Right atrium auricular region (tissue), 2 donors: ENCODE results near the gene CCDC33. TPM values are rescaled to one million over a fixed set of nuclear protein-coding genes. Genes with fewer than 3 reads are reported as not detected.
A peak's percentile ranks its signal among the peaks of the same experiment; 100 is the strongest.

Source experiments
- DNase-seq: peaks from one replicate; pipeline ENCODE4 v3.0.0-alpha.2; 2019; ENCODE audit warnings: low spot score
- H3K27ac ChIP-seq, 2 donors: fragments of 200-600 bp; sonication (generic); 1 replicate in 1 of 2; 2 replicates in 1 of 2; pipeline ENCODE4 v1.5.1; 2016 to 2019
- H3K27me3 ChIP-seq, 2 donors: fragments of 200-600 bp; sonication (generic); one replicate each; pipeline versions ENCODE4 v1.5.1 to v1.6.0; 2017 to 2019
- H3K36me3 ChIP-seq: fragments of 200-600 bp; sonication (generic); one replicate; pipeline ENCODE4 v1.5.1; 2016
- H3K4me1 ChIP-seq, 2 donors: fragments of 200-600 bp; sonication (generic); one replicate each; pipeline versions ENCODE4 v1.5.1 to v1.6.0; 2017 to 2019
- H3K4me3 ChIP-seq, 2 donors: fragments of 200-600 bp; sonication (generic); 1 replicate in 1 of 2; 2 replicates in 1 of 2; pipeline ENCODE4 v1.5.1; 2017 to 2019; ENCODE audit warnings: mild to moderate bottlenecking in 1 of 2, moderate library complexity in 1 of 2
- H3K9me3 ChIP-seq, 2 donors: fragments of 200-600 bp; sonication (generic); one replicate each; pipeline ENCODE4 v1.5.1; 2019
- CTCF ChIP-seq, 2 donors: fragments of 200-600 bp; sonication (generic); IDR thresholded peaks; one replicate each; pipeline ENCODE4 v1.5.1; 2019; ENCODE audit warnings: antibody characterized with exemption in 2 of 2
- total RNA-seq, 2 donors: library from RNA; depleted of rRNA; stranded (reverse); fragments of >200 nt; gene quantifications; one replicate each; pipeline ENCODE4 v1.1.0, GENCODE V29; 2016

CCDC33 gene
- total RNA-seq, 2 donors from 2014 or later = not detected

DNA sequence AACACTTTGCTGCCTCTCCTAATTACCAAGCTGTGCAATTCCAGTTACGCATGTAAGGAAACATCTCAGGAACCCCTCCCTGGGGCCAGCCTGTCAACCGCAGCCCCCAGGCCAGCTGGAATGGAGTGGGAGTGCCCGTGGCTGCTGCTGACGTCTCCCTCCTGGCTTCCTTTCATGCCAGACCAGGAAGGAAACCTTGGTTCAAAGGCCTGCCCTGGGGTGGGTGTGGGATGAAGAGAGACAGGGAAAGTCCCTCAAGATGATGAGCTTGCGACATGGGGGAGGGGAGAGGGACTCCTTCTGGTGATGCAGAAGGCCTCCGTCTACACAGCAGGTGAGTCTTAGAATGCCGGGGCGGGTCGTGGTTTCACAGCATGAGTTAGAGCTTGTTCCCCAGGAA lies 142.7 kb downstream of the CCDC33 start:
- Histone ChIP-seq H3K36me3 (no peaks in the 10 kb centered on the region), H3K4me3 (no peak overlapping the region), H3K9me3 (no peaks in the 10 kb centered on the region), H3K27ac (no peak overlapping the region), H3K4me1 (peaks cover 0 to 13% of the 10 kb centered on the region in 2 donors), H3K27me3 (no peaks in the 10 kb centered on the region)
- no peak for DNase-seq
- TF ChIP-seq CTCF (IDR thresholded peaks at IDR 0.05) = no peak

DNA sequence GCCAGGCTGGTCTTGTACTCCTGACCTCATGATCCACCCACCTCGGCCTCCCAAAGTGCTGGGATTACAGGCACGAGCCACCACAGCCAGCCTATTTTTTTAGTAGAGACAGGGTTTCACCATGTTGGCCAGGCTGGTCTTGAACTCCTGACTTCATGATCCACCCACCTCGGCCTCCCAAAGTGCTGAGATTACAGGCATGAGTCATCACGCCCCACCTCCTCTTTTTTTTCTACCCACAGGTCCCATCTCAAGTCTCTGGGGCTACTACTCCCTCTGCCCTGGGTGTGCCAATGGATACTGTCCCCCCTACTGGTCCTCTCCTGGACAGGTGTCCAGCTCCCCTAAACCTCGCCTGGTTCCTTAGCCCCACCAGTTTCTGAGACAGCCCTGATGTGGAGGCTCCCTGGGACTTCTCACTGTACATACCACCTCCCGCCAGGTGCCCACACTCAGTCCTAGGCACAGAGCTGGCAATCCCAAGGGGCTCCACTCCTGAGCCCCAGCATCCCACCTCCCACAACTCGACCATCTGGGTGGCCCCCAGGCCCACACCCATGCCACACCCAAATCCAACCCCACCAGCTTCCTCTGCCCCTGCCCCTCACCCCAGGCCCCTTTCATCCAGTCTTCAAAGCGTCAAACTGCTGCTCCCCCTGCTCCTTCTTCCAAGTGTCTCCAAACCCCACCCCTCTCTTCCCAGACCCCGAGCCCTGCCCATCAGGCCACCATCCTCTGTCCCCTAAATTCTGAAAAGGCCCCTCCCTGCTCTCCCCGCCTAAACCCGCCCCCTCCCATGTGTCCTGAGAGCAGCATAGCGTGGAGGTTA lies 144.4 kb downstream of the CCDC33 start:
- no peaks in the 10 kb centered on the region for H3K27me3 ChIP-seq
- no peak overlapping the region for H3K27ac ChIP-seq
- no peak overlapping the region for H3K4me3 ChIP-seq
- no peaks in the 10 kb centered on the region for H3K36me3 ChIP-seq
- DNase-seq = no peak
- H3K4me1 ChIP-seq = peaks cover 0 to 8% of the 10 kb centered on the region in 2 donors
- TF ChIP-seq CTCF (IDR thresholded peaks at IDR 0.05) = no peak
- H3K9me3 ChIP-seq = no peaks in the 10 kb centered on the region

GRCh38 chr15:74381190-74381453 lies 145.0 kb downstream of the CCDC33 start:
- no peak for DNase-seq
- H3K9me3 ChIP-seq = no peaks in the 10 kb centered on the region
- no peaks in the 10 kb centered on the region for H3K36me3 ChIP-seq
- H3K4me3 ChIP-seq = no peak overlapping the region
- H3K27me3 ChIP-seq = no peaks in the 10 kb centered on the region
- no peak overlapping the region for H3K27ac ChIP-seq
- no peak for TF ChIP-seq CTCF (IDR thresholded peaks at IDR 0.05)
- peaks cover 0 to 14% of the 10 kb centered on the region in 2 donors for H3K4me1 ChIP-seq

GRCh38 chr15:74381481-74381880 lies 145.4 kb downstream of the CCDC33 start:
- Histone ChIP-seq H3K4me3 (no peak overlapping the region), H3K9me3 (no peaks in the 10 kb centered on the region), H3K27ac (no peak overlapping the region), H3K4me1 (peaks cover 0 to 17% of the 10 kb centered on the region in 2 donors), H3K27me3 (no peaks in the 10 kb centered on the region), H3K36me3 (no peaks in the 10 kb centered on the region)
- no peak for TF ChIP-seq CTCF (IDR thresholded peaks at IDR 0.05)
- DNase-seq = no peak

DNA sequence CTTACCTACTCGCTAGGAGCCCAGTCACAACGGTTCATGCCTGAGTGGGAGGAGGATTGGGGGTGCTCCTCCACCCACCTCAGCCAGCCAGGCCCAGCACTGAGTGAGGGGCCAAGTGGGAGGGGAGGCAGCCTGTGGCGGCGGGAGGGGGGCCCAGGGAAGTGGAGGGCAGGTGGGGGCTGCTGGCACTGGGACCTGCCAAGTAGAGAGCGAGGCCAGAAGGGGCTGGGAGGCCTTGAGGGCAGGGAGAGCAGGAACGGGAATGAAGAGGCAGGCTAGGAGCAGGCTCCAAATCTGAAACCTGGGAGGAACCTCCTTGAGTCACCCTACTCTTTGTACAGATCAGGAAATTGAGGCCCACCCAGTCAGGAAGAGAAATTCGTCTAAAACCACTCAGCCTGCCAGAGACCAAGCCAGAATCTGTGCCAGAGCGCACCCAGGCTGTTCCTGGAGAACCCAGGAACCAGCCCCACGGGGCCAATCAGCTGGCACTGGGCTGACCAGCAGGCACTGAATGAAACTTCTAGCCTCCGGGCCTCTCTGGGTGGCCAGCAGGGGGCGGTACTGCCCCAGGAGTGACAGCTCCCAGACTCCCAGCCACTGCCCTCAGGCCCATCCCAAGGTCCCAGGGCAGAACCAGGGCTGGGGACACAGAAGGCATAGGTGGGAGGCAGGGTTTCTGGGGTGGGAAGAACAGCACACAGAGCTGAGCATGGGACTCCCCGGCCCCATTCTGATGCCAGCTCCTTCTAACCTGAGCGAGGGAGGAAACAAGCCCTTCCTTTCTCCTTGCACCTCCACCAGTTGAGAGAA lies 146.1 kb downstream of the CCDC33 start:
- Histone ChIP-seq H3K4me1 (peaks cover 0 to 19% of the 10 kb centered on the region in 2 donors), H3K27me3 (no peaks in the 10 kb centered on the region), H3K4me3 (no peak overlapping the region), H3K27ac (no peak overlapping the region), H3K9me3 (no peaks in the 10 kb centered on the region), H3K36me3 (no peaks in the 10 kb centered on the region)
- peak; percentile 89 to 97 for TF ChIP-seq CTCF (IDR thresholded peaks at IDR 0.05)
- peak; percentile 84 for DNase-seq
